GM23338 (cell line): Measurements from ENCODE around the gene MARVELD3. TPM values are rescaled to one million over a fixed set of nuclear protein-coding genes. Genes with fewer than 3 reads are reported as not detected.

Experiments used
- ATAC-seq: fragments of 200-7000 bp; cut with Tn5 transposase; 3 replicates; pipeline ENCODE4 v1.9.1; 2020
- DNase-seq: peaks from one replicate; pipeline ENCODE4 v3.0.0-alpha.2; 2015; ENCODE audit warnings: low spot score
- H2AFZ ChIP-seq: fragments of 200-600 bp; sonication (generic); 2 replicates; pipeline ENCODE4 v1.8.0; 2016; ENCODE audit warnings: antibody characterized with exemption, mild to moderate bottlenecking, moderate library complexity
- H3F3A ChIP-seq: fragments of 200-600 bp; sonication (generic); replicated peaks from 2 replicates; pipeline ENCODE4 v1.8.0; 2017; ENCODE audit warnings: antibody characterized with exemption, mixed run types, low read depth
- H3K27ac ChIP-seq: fragments of 200-600 bp; sonication (generic); 2 replicates; pipeline ENCODE4 v1.6.1; 2016; ENCODE audit warnings: low read depth
- H3K27me3 ChIP-seq: fragments of 200-600 bp; sonication (generic); 2 replicates; pipeline ENCODE4 v1.8.0; 2016; ENCODE audit warnings: mild to moderate bottlenecking, mixed run types, moderate library complexity; ENCODE audit not compliant: insufficient read depth
- H3K36me3 ChIP-seq: fragments of 200-600 bp; sonication (generic); 2 replicates; pipeline ENCODE4 v1.8.0; 2016; ENCODE audit warnings: mild to moderate bottlenecking; ENCODE audit not compliant: insufficient read depth
- H3K4me1 ChIP-seq: fragments of 200-600 bp; sonication (generic); 2 replicates; pipeline ENCODE4 v1.8.0; 2016; ENCODE audit warnings: mild to moderate bottlenecking, moderate library complexity; ENCODE audit not compliant: insufficient read depth
- H3K4me2 ChIP-seq: fragments of 200-600 bp; sonication (generic); 2 replicates; pipeline ENCODE4 v1.7.1; 2017; ENCODE audit warnings: mixed run types
- H3K4me3 ChIP-seq: fragments of 200-600 bp; sonication (generic); 2 replicates; pipeline ENCODE4 v1.6.1; 2016; ENCODE audit warnings: mixed run types
- H3K79me2 ChIP-seq: fragments of 200-600 bp; sonication (generic); replicated peaks from 2 replicates; pipeline ENCODE4 v1.8.0; 2017; ENCODE audit warnings: mild to moderate bottlenecking; ENCODE audit not compliant: insufficient read depth
- H3K9me2 ChIP-seq: fragments of 200-600 bp; sonication (generic); 2 replicates; pipeline ENCODE4 v1.8.0; 2017; ENCODE audit not compliant: insufficient read depth
- H4K20me1 ChIP-seq: fragments of 200-600 bp; sonication (generic); replicated peaks from 2 replicates; pipeline ENCODE4 v1.8.0; 2017; ENCODE audit warnings: mild to moderate bottlenecking; ENCODE audit not compliant: insufficient read depth
- H3K27ac Mint-ChIP-seq: 2 replicates; pipeline ENCODE4 v1.8.0; 2020; ENCODE audit warnings: inconsistent platforms, mild to moderate bottlenecking, moderate library complexity, mixed read lengths
- H3K27me3 Mint-ChIP-seq: 3 replicates; pipeline ENCODE4 v1.8.0; 2022; ENCODE audit warnings: low read depth, mild to moderate bottlenecking, moderate library complexity, mixed read lengths, inconsistent platforms; ENCODE audit not compliant: insufficient read depth, poor library complexity
- H3K36me3 Mint-ChIP-seq: 3 replicates; pipeline ENCODE4 v1.8.0; 2021; ENCODE audit warnings: low read depth, mild to moderate bottlenecking, inconsistent platforms, moderate library complexity, mixed read lengths
- H3K4me1 Mint-ChIP-seq: 3 replicates; pipeline ENCODE4 v1.8.0; 2020; ENCODE audit warnings: mild to moderate bottlenecking, inconsistent platforms, mixed read lengths
- H3K4me3 Mint-ChIP-seq: 3 replicates; pipeline ENCODE4 v1.8.0; 2021; ENCODE audit warnings: moderate library complexity, mild to moderate bottlenecking, inconsistent platforms, mixed read lengths
- H3K9me3 Mint-ChIP-seq: 3 replicates; pipeline ENCODE4 v1.8.0; 2020; ENCODE audit warnings: moderate library complexity, mild to moderate bottlenecking, inconsistent platforms, mixed read lengths
- CREB1 ChIP-seq: fragments of 250-450 bp; sonication (Bioruptor Pico); IDR thresholded peaks from 2 replicates; pipeline ENCODE4 v1.5.0; 2020; ENCODE audit warnings: low read depth, mild to moderate bottlenecking, moderate library complexity
- CTCF ChIP-seq, 2 experiments: fragments of 200-600 bp in 1 of 2; sonication (generic) in 1 of 2; conservative IDR thresholded peaks; 2 replicates each; pipeline versions ENCODE4 v1.5.1 to v1.6.1; 2016 to 2017; ENCODE audit warnings: antibody characterized with exemption in 2 of 2, low read depth in 2 of 2, mild to moderate bottlenecking in 2 of 2, moderate library complexity in 1 of 2
- ETS1 ChIP-seq: IDR thresholded peaks from 2 replicates; pipeline ENCODE4 v1.6.1; 2016; ENCODE audit warnings: antibody characterized with exemption
- JUNB ChIP-seq: IDR thresholded peaks from one replicate; pipeline ENCODE4 v1.6.1; 2016; ENCODE audit warnings: antibody characterized with exemption; ENCODE audit not compliant: unreplicated experiment
- NANOG ChIP-seq: IDR thresholded peaks from 2 replicates; pipeline ENCODE4 v1.6.1; 2016; ENCODE audit warnings: antibody characterized with exemption, borderline replicate concordance
- POLR2AphosphoS5 ChIP-seq: IDR thresholded peaks from 2 replicates; pipeline ENCODE4 v1.6.1; 2016; ENCODE audit warnings: antibody characterized with exemption, low read depth
- STAT1 ChIP-seq: IDR thresholded peaks from one replicate; pipeline ENCODE4 v1.6.1; 2016; ENCODE audit warnings: antibody characterized with exemption; ENCODE audit not compliant: unreplicated experiment
- ZNF114 ChIP-seq: fragments of 250-450 bp; sonication (Bioruptor Pico); IDR thresholded peaks from 2 replicates; pipeline ENCODE4 v1.5.0; 2020; ENCODE audit warnings: mild to moderate bottlenecking, moderate library complexity
- ZNF331 ChIP-seq: fragments of 250-450 bp; sonication (Bioruptor Pico); IDR thresholded peaks from 2 replicates; pipeline ENCODE4 v1.5.0; 2020; ENCODE audit warnings: low read depth, mild to moderate bottlenecking, moderate library complexity
- polyA plus RNA-seq: library from polyadenylated mRNA; unstranded; fragments of >200 nt; fragmentation: Nextera tagmentation; extraction: Ambion mirVana; gene quantifications from 2 replicates; pipeline ENCODE4 v1.2.1, GENCODE V29; 2016
- total RNA-seq: library from RNA; depleted of rRNA; stranded (reverse); fragments of >200 nt; shearing (Covaris generic); gene quantifications from 2 replicates; pipeline ENCODE4 v1.2.3, GENCODE V29; 2014
- TF ChIP-seq, protein P1 (sequence below): IDR thresholded peaks from one replicate; pipeline ENCODE4 v1.6.1; 2018; ENCODE audit warnings: antibody characterized with exemption; ENCODE audit not compliant: unreplicated experiment

The MARVELD3 gene
- total and polyA plus RNA-seq, 2 experiments from 2014 or later = 23.4 to 32.7 TPM

DNA sequence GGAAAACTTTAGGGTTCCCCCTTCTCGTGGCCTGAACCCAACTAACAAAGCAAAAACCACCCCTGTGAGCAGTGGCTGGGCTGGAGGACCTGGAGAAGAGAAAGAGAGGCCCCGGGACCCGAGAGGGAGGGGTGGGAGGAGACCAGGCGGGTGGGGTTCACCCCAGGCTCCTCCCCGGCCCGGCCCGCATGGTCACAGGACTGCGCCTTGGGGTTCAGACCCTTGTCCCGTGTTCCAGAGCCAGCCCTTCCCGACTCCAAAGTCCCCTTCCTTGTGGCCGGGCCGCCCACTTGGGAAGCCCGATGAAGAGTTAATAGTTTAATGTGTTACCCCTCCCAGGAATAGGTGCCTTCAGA, 852 bp downstream of the MARVELD3 start:
- DNase-seq = peak; percentile 78
- H3K4me2 ChIP-seq = peak overlapping the region; percentile 83
- H2AFZ ChIP-seq = peak overlapping the region; percentile 93
- peaks cover 11% of the 10 kb centered on the region for H3K4me1 ChIP-seq
- H3K27ac Mint-ChIP-seq = peak overlapping the region; percentile 86
- peaks cover 23% of the 10 kb centered on the region; the same call in 1 of the 2 replicates for H3K36me3 ChIP-seq
- H3F3A ChIP-seq = no peaks in the 10 kb centered on the region; the same call in 1 of the 2 replicates
- ATAC-seq = peak; percentile 80
- H3K27me3 Mint-ChIP-seq = peaks cover 16% of the 10 kb centered on the region
- 0 out of 2 replicates have a peak, but pooled peaks cover 5% of the 10 kb centered on the region for H4K20me1 ChIP-seq
- H3K4me3 Mint-ChIP-seq = peak overlapping the region; percentile 92
- peaks cover 21% of the 10 kb centered on the region for H3K4me1 Mint-ChIP-seq
- H3K9me2 ChIP-seq = 0 out of 2 replicates have a peak, but pooled peaks cover 5% of the 10 kb centered on the region
- no peaks in the 10 kb centered on the region for H3K27me3 ChIP-seq
- H3K9me3 Mint-ChIP-seq = peaks cover 4% of the 10 kb centered on the region; the same call in 1 of the 3 replicates
- H3K36me3 Mint-ChIP-seq = peaks cover 35% of the 10 kb centered on the region
- H3K27ac ChIP-seq = peak overlapping the region; percentile 91
- peaks cover 28% of the 10 kb centered on the region for H3K79me2 ChIP-seq
- H3K4me3 ChIP-seq = peak overlapping the region; percentile 93
- TF ChIP-seq POLR2AphosphoS5 = peak; percentile 65
- no peak for TF ChIP-seq ETS1

DNA sequence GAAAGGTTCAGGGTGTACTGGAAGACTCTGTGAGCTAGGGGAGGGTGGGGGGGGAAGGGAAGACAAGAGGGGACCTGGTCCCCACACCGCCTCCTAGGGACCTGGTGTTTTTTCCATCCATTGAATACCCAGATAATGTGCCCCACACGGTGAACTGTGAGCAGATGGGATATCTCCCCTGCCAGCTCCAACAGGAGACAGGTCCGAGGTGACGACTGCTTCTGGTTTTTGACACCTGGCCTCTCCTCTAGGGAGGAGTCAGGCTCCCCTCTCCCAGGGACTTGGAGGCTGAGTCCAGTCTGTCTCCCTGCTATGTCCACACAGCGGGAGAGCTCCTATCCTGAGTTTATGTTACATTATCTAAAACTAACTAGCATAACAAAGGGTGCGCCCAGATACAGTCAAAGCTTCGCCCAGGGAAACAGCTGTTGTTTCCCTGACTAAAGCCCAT, 1.8 kb downstream of the MARVELD3 start:
- peak; percentile 12 for ATAC-seq
- Histone ChIP-seq H3K9me2 (0 out of 2 replicates have a peak, but pooled peaks cover 5% of the 10 kb centered on the region), H3F3A (no peaks in the 10 kb centered on the region; the same call in 1 of the 2 replicates), H3K36me3 (peaks cover 20% of the 10 kb centered on the region; the same call in 1 of the 2 replicates), H3K79me2 (peaks cover 28% of the 10 kb centered on the region), H3K4me2 (peak overlapping the region; percentile 83), H3K4me1 (peaks cover 11% of the 10 kb centered on the region), H4K20me1 (0 out of 2 replicates have a peak, but pooled peaks cover 5% of the 10 kb centered on the region), H3K27ac (peak overlapping the region; percentile 76; the same call in 1 of the 2 replicates), H3K27me3 (no peaks in the 10 kb centered on the region), H2AFZ (no peak overlapping the region), H3K4me3 (peak overlapping the region; percentile 93)
- Mint-ChIP-seq H3K27me3 (peaks cover 16% of the 10 kb centered on the region), H3K9me3 (no peaks in the 10 kb centered on the region), H3K4me3 (peak overlapping the region; percentile 92), H3K4me1 (peaks cover 21% of the 10 kb centered on the region), H3K36me3 (peaks cover 39% of the 10 kb centered on the region), H3K27ac (no peak overlapping the region)
- peak; percentile 68 for DNase-seq
- TF ChIP-seq POLR2AphosphoS5 (no peak), CTCF (conservative IDR thresholded peaks at IDR 0.05; ENCODE audit: low read depth in 2 of 2) (peak in 1 of 2 experiments; percentile 47; a peak in 2 of 4 replicates)

DNA sequence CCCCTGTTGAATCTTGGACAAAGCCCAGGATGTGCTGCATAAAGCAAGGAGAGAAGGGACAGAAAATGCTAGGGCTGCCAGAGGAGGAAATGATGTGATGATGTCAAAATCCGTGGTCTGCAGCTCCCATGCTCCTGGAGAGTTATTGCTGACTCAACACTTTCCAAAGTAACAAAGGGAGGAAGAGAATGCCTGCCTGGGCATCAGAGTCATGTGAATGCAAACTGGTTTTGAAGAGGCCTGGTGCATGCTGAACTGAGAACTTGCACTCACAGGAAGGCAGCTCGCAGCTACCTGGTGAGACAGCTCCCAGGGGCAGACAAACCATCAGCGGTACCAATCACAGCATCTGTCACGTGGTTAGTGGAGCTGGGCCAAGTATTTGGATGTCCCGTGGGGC, 2.8 kb downstream of the MARVELD3 start:
- 0 out of 2 replicates have a peak, but pooled peaks cover 5% of the 10 kb centered on the region for H4K20me1 ChIP-seq
- peaks cover 11% of the 10 kb centered on the region for H3K4me1 ChIP-seq
- H3K36me3 ChIP-seq = peaks cover 29% of the 10 kb centered on the region; the same call in 1 of the 2 replicates
- TF ChIP-seq STAT1 (no peak), ZNF331 (CRISPR knock-in tag) (no peak), ZNF114 (no peak), CREB1 (CRISPR knock-in tag) (no peak), NANOG (no peak), JUNB (no peak)
- TF ChIP-seq, protein P1, sequence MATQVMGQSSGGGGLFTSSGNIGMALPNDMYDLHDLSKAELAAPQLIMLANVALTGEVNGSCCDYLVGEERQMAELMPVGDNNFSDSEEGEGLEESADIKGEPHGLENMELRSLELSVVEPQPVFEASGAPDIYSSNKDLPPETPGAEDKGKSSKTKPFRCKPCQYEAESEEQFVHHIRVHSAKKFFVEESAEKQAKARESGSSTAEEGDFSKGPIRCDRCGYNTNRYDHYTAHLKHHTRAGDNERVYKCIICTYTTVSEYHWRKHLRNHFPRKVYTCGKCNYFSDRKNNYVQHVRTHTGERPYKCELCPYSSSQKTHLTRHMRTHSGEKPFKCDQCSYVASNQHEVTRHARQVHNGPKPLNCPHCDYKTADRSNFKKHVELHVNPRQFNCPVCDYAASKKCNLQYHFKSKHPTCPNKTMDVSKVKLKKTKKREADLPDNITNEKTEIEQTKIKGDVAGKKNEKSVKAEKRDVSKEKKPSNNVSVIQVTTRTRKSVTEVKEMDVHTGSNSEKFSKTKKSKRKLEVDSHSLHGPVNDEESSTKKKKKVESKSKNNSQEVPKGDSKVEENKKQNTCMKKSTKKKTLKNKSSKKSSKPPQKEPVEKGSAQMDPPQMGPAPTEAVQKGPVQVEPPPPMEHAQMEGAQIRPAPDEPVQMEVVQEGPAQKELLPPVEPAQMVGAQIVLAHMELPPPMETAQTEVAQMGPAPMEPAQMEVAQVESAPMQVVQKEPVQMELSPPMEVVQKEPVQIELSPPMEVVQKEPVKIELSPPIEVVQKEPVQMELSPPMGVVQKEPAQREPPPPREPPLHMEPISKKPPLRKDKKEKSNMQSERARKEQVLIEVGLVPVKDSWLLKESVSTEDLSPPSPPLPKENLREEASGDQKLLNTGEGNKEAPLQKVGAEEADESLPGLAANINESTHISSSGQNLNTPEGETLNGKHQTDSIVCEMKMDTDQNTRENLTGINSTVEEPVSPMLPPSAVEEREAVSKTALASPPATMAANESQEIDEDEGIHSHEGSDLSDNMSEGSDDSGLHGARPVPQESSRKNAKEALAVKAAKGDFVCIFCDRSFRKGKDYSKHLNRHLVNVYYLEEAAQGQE = no peak
- H3K4me3 ChIP-seq = no peak overlapping the region
- peak overlapping the region; percentile 76; the same call in 1 of the 2 replicates for H3K27ac ChIP-seq
- no peak overlapping the region for H2AFZ ChIP-seq
- peak overlapping the region; percentile 43 for H3K4me3 Mint-ChIP-seq
- no peaks in the 10 kb centered on the region; the same call in 1 of the 2 replicates for H3F3A ChIP-seq
- H3K9me3 Mint-ChIP-seq = no peaks in the 10 kb centered on the region
- H3K27me3 Mint-ChIP-seq = peaks cover 16% of the 10 kb centered on the region
- H3K4me2 ChIP-seq = peak overlapping the region; percentile 83
- peaks cover 28% of the 10 kb centered on the region for H3K79me2 ChIP-seq
- peak overlapping the region; percentile 74 for H3K27ac Mint-ChIP-seq
- ATAC-seq (no peak), DNase-seq (no peak)
- H3K27me3 ChIP-seq = no peaks in the 10 kb centered on the region
- peaks cover 21% of the 10 kb centered on the region for H3K4me1 Mint-ChIP-seq
- 0 out of 2 replicates have a peak, but pooled peaks cover 5% of the 10 kb centered on the region for H3K9me2 ChIP-seq
- peaks cover 41% of the 10 kb centered on the region for H3K36me3 Mint-ChIP-seq
